BLaER1 treated with 17β-estradiol and CSF1 and Interleukin-3, amounts not matched to agents 10 nM and 100 nM (cell line): ENCODE measurements around the gene WDR4.
A peak's percentile ranks its signal among the peaks of the same experiment; 100 is the strongest.
"Not testable (repeated sequence)": the region's sequence is repeated elsewhere in the genome, so short reads cannot be mapped to it uniquely, and the experiment has no call there.

Experiments
- H3K27ac ChIP-seq, 11 experiments: shearing (Covaris generic); formaldehyde crosslinking; 2 replicates each; pipeline ENCODE4 v1.8.1; 2022
- H3K27me3 ChIP-seq, 11 experiments: shearing (Covaris generic); formaldehyde crosslinking; 2 replicates each; pipeline ENCODE4 v1.8.1; 2022
- H3K36me3 ChIP-seq, 11 experiments: shearing (Covaris generic); formaldehyde crosslinking; 2 replicates each; pipeline ENCODE4 v1.8.1; 2022
- H3K4me1 ChIP-seq, 10 experiments: shearing (Covaris generic); formaldehyde crosslinking; 2 replicates each; pipeline ENCODE4 v1.8.1; 2022
- H3K4me2 ChIP-seq, 11 experiments: shearing (Covaris generic); formaldehyde crosslinking; 2 replicates each; pipeline ENCODE4 v1.8.1; 2022
- H3K4me3 ChIP-seq, 10 experiments: shearing (Covaris generic); formaldehyde crosslinking; 2 replicates each; pipeline ENCODE4 v1.8.1; 2022
- H3K9ac ChIP-seq, 11 experiments: shearing (Covaris generic); formaldehyde crosslinking; 2 replicates each; pipeline ENCODE4 v1.8.1; 2022
- H3K9me3 ChIP-seq, 11 experiments: shearing (Covaris generic); formaldehyde crosslinking; replicated peaks in 1 of 11; 2 replicates each; pipeline ENCODE4 v1.8.1; 2022
- H4K20me1 ChIP-seq, 11 experiments: shearing (Covaris generic); formaldehyde crosslinking; 2 replicates each; pipeline ENCODE4 v1.8.1; 2022
- Cebpa-rat ChIP-seq, 11 experiments: shearing (Covaris generic); IDR thresholded peaks; 2 replicates each; pipeline ENCODE4 v1.8.1; 2022

The WDR4 gene

GRCh38 chr21:42811960-42812359 is 67.4 kb downstream of the WDR4 start:
- no peak overlapping the region for H3K9ac ChIP-seq
- peaks cover 0 to 6% (median 0%) of the 10 kb centered on the region in 11 experiments; a peak in 2 of 22 replicates for H3K36me3 ChIP-seq
- no peak for TF ChIP-seq Cebpa-rat (IDR thresholded peaks at IDR 0.05)
- H3K27ac ChIP-seq: no peak overlapping the region
- H3K4me3 ChIP-seq: no peak overlapping the region
- peaks cover 30 to 52% (median 42%) of the 10 kb centered on the region in 11 experiments for H3K9me3 ChIP-seq
- H4K20me1 ChIP-seq: no peaks in the 10 kb centered on the region
- no peaks in the 10 kb centered on the region for H3K27me3 ChIP-seq
- peaks cover 0 to 14% (median 0%) of the 10 kb centered on the region in 10 experiments; a peak in 8 of 20 replicates for H3K4me1 ChIP-seq
- peak overlapping the region in 3 of 11 experiments; percentile 43 to 78 (median 69); a peak in 6 of 22 replicates for H3K4me2 ChIP-seq

GRCh38 chr21:42809577-42810475 is 69.5 kb downstream of the WDR4 start:
- Histone ChIP-seq H3K27me3 (no peaks in the 10 kb centered on the region), H3K9ac (no peak overlapping the region), H3K36me3 (0 out of 22 replicates have a peak, but pooled peaks cover 0 to 3% (median 0%) of the 10 kb centered on the region in 11 experiments), H3K27ac (no peak overlapping the region), H3K4me1 (peaks cover 0 to 26% (median 3%) of the 10 kb centered on the region in 10 experiments; a peak in 10 of 20 replicates), H3K9me3 (peaks cover 8 to 31% (median 20%) of the 10 kb centered on the region in 11 experiments), H3K4me3 (no peak overlapping the region), H3K4me2 (no peak overlapping the region), H4K20me1 (no peaks in the 10 kb centered on the region)
- no peak for TF ChIP-seq Cebpa-rat (IDR thresholded peaks at IDR 0.05)

- Histone ChIP-seq H3K36me3 (no peaks in the 10 kb centered on the region), H4K20me1 (no peaks in the 10 kb centered on the region), H3K4me1 (peaks cover 0 to 26% (median 3%) of the 10 kb centered on the region in 10 experiments; a peak in 10 of 20 replicates), H3K4me2 (no peak overlapping the region), H3K9ac (no peak overlapping the region), H3K27me3 (no peaks in the 10 kb centered on the region), H3K4me3 (no peak overlapping the region), H3K9me3 (peaks cover 2 to 25% (median 14%) of the 10 kb centered on the region in 11 experiments), H3K27ac (no peak overlapping the region)
- TF ChIP-seq Cebpa-rat (IDR thresholded peaks at IDR 0.05): no peak
These were observed 70.2 kb downstream of the WDR4 start for GRCh38 chr21:42809171-42809570.

- H3K27me3 ChIP-seq: no peaks in the 10 kb centered on the region
- H3K9me3 ChIP-seq: peaks cover 0 to 14% (median 3%) of the 10 kb centered on the region in 11 experiments; a peak in 10 of 22 replicates
- no peak overlapping the region for H3K4me2 ChIP-seq
- H4K20me1 ChIP-seq: no peaks in the 10 kb centered on the region
- no peak for TF ChIP-seq Cebpa-rat (IDR thresholded peaks at IDR 0.05)
- H3K36me3 ChIP-seq: no peaks in the 10 kb centered on the region
- H3K4me1 ChIP-seq: peaks cover 0 to 26% (median 3%) of the 10 kb centered on the region in 10 experiments; a peak in 10 of 20 replicates
- no peak overlapping the region for H3K4me3 ChIP-seq
- H3K27ac ChIP-seq: no peak overlapping the region
- H3K9ac ChIP-seq: no peak overlapping the region
These were observed 71.3 kb downstream of the WDR4 start for GRCh38 chr21:42807938-42808613.

- H3K4me3 ChIP-seq, H3K9ac ChIP-seq, H3K27ac ChIP-seq, H4K20me1 ChIP-seq, H3K9me3 ChIP-seq, H3K36me3 ChIP-seq, H3K27me3 ChIP-seq, H3K4me2 ChIP-seq: not testable (repeated sequence)
- peaks cover 0 to 23% (median 3%) of the 10 kb centered on the region in 10 experiments; a peak in 10 of 20 replicates for H3K4me1 ChIP-seq
These were observed 71.9 kb downstream of the WDR4 start for GRCh38 chr21:42807293-42807895.

- no peaks in the 10 kb centered on the region; a peak in 1 of 22 replicates for H3K9me3 ChIP-seq
- H3K4me3 ChIP-seq: no peak overlapping the region
- no peaks in the 10 kb centered on the region for H4K20me1 ChIP-seq
- H3K4me1 ChIP-seq: peaks cover 0 to 15% (median 3%) of the 10 kb centered on the region in 10 experiments; a peak in 10 of 20 replicates
- no peak overlapping the region for H3K9ac ChIP-seq
- H3K27me3 ChIP-seq: no peaks in the 10 kb centered on the region
- H3K27ac ChIP-seq: no peak overlapping the region
- TF ChIP-seq Cebpa-rat (IDR thresholded peaks at IDR 0.05): no peak
- no peaks in the 10 kb centered on the region for H3K36me3 ChIP-seq
- peak overlapping the region in 5 of 11 experiments; percentile 16 to 46 (median 40); a peak in 8 of 22 replicates for H3K4me2 ChIP-seq
These were observed 72.7 kb downstream of the WDR4 start for GRCh38 chr21:42806509-42807140.

GRCh38 chr21:42801616-42802015 is 77.7 kb downstream of the WDR4 start:
- H4K20me1 ChIP-seq, H3K4me3 ChIP-seq, H3K9ac ChIP-seq, H3K27ac ChIP-seq, H3K36me3 ChIP-seq, H3K9me3 ChIP-seq, H3K27me3 ChIP-seq, H3K4me2 ChIP-seq: not testable (repeated sequence)
- H3K4me1 ChIP-seq: peaks cover 12 to 18% (median 16%) of the 10 kb centered on the region in 10 experiments

GRCh38 chr21:42799948-42800347 is 79.4 kb downstream of the WDR4 start:
- Histone ChIP-seq H3K36me3 (no peaks in the 10 kb centered on the region), H3K4me1 (peaks cover 7 to 18% (median 13%) of the 10 kb centered on the region in 10 experiments; a peak in 18 of 20 replicates), H3K9ac (no peak overlapping the region), H3K4me3 (no peak overlapping the region), H3K9me3 (no peaks in the 10 kb centered on the region), H4K20me1 (no peaks in the 10 kb centered on the region), H3K27me3 (no peaks in the 10 kb centered on the region), H3K4me2 (peak overlapping the region; percentile 16 to 71 (median 58); a peak in 21 of 22 replicates), H3K27ac (no peak overlapping the region)
- TF ChIP-seq Cebpa-rat (IDR thresholded peaks at IDR 0.05): no peak
